Measurements from ENCODE around the gene IPMK.
"Not testable (repeated sequence)": the region's sequence is repeated elsewhere in the genome, so short reads cannot be mapped to it uniquely, and the experiment has no call there.

IPMK gene

DNA sequence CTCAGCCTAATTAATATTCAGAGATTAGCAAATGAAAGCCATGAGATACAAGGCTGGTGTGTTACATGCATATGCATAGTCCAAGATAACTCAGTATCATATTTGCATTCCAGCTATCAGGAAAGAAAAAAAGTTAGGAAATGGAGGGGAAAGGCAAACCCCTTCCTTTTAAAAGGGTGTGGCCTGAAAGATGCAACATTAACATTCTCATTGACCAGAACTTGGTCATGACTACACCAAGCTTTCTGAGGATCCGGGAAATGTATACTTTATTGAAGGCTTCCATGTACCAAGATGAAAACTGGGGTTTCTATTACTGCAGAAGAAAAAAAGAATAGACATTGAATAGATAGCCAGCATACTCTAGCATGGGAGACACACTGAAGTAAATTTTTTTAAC, 96.5 kb downstream of the IPMK start:
- Histone ChIP-seq H3K9me3 (ENCODE audit: control insufficient read depth in 1 of 2, low read length in 2 of 2) (no peaks in the 10 kb centered on the region), H3K4me1 (ENCODE audit: control insufficient read depth in 1 of 2, insufficient read depth in 2 of 2, low read length in 2 of 2) (no peaks in the 10 kb centered on the region), H3K4me3 (ENCODE audit: low read depth in 1 of 2, low read length in 2 of 2) (no peak overlapping the region), H3K36me3 (ENCODE audit: control insufficient read depth in 1 of 2, insufficient read depth in 2 of 2, low read length in 2 of 2) (no peaks in the 10 kb centered on the region), H3K9ac (ENCODE audit: low read depth in 1 of 2, low read length in 2 of 2) (no peak overlapping the region), H3K27me3 (ENCODE audit: control insufficient read depth in 1 of 2, insufficient read depth in 2 of 2, low read length in 2 of 2) (no peaks in the 10 kb centered on the region), H3K27ac (ENCODE audit: low read depth, low read length) (no peak overlapping the region)

DNA sequence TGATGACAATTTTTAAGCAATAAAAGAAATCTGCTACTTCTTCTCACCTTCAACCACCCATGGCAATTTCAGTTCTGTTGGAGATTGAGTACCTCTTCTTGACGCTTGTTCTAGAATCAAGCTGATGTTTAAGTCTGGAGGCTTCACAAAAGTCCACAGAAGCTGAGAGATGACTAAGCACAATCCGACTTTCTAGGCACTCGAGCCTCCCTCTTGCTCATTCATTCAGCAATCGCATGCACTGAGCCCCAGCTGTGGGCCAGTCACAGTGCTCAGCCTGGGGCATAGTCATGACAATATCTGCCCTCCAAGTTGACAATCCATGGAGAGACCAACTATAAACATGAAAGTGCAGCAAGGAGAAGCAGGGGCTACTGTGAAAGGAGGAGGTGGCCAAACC, 103.2 kb downstream of the IPMK start:
- no peak overlapping the region for H3K27ac ChIP-seq (ENCODE audit: low read depth, low read length)
- H3K4me1 ChIP-seq (ENCODE audit: control insufficient read depth in 1 of 2, insufficient read depth in 2 of 2, low read length in 2 of 2), result no peaks in the 10 kb centered on the region
- no peak overlapping the region for H3K9ac ChIP-seq (ENCODE audit: low read depth in 1 of 2, low read length in 2 of 2)
- no peaks in the 10 kb centered on the region for H3K27me3 ChIP-seq (ENCODE audit: control insufficient read depth in 1 of 2, insufficient read depth in 2 of 2, low read length in 2 of 2)
- H3K4me3 ChIP-seq (ENCODE audit: low read depth in 1 of 2, low read length in 2 of 2), result no peak overlapping the region
- no peaks in the 10 kb centered on the region for H3K9me3 ChIP-seq (ENCODE audit: control insufficient read depth in 1 of 2, low read length in 2 of 2)
- H3K36me3 ChIP-seq (ENCODE audit: control insufficient read depth in 1 of 2, insufficient read depth in 2 of 2, low read length in 2 of 2), result no peaks in the 10 kb centered on the region

DNA sequence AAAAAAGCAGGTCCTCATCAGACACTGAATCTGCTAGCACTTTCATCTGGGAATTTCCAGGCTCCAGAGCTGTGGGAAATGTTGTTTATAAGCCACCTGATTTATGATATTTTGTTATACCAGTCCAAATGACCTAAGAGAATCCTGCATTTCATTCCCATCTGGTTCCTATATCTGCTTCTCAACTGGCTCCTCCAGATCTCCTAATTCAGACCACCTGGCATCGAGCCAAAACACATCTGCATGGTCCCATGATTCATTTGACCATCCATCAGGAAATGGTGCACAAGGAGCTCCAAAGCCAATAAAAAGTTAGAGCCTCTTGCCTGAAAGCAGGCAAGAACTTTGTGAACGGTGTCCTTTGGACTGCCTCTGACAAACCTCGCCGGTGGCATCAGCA, 108.9 kb downstream of the IPMK start:
- no peaks in the 10 kb centered on the region for H3K36me3 ChIP-seq (ENCODE audit: control insufficient read depth in 1 of 2, insufficient read depth in 2 of 2, low read length in 2 of 2)
- no peak overlapping the region for H3K27ac ChIP-seq (ENCODE audit: low read depth, low read length)
- no peak overlapping the region for H3K9ac ChIP-seq (ENCODE audit: low read depth in 1 of 2, low read length in 2 of 2)
- H3K27me3 ChIP-seq (ENCODE audit: control insufficient read depth in 1 of 2, insufficient read depth in 2 of 2, low read length in 2 of 2), result no peaks in the 10 kb centered on the region
- H3K9me3 ChIP-seq (ENCODE audit: control insufficient read depth in 1 of 2, low read length in 2 of 2), result no peaks in the 10 kb centered on the region
- no peaks in the 10 kb centered on the region for H3K4me1 ChIP-seq (ENCODE audit: control insufficient read depth in 1 of 2, insufficient read depth in 2 of 2, low read length in 2 of 2)
- H3K4me3 ChIP-seq (ENCODE audit: low read depth in 1 of 2, low read length in 2 of 2), result no peak overlapping the region

DNA sequence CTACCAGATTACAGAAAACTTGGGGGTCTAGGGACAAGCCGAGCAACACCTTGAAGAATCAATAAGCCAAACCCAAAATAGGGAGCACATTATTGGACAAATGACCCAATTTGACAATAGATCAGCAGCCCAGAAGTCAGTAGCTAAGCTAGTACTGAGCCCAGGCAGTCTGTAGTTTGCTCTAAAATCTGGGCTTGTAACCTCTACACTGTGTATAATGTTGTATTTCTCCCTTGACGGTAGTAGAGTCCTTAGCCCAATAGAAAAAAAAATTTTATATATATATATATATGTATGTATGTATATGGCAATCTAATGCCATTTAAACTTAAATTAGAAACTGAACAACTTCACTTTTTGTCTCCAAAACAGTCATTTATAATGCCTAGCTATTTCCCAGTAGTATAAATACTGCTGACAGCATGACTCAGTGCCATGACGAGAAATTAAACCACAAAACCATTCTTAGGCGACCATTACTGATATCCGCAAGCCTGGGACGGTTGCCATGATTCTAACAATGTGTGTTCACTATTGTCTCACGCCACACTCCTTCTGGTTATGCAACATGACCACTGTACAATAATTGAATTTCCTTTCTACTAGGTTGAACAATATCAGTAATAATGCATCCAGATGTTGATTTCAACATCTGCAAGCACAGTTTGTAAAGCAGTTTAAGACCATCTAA, 110.5 kb downstream of the IPMK start:
- Histone ChIP-seq H3K27ac (ENCODE audit: low read depth, low read length) (no peak overlapping the region), H3K27me3 (ENCODE audit: control insufficient read depth in 1 of 2, insufficient read depth in 2 of 2, low read length in 2 of 2) (no peaks in the 10 kb centered on the region), H3K9ac (ENCODE audit: low read depth in 1 of 2, low read length in 2 of 2) (no peak overlapping the region), H3K4me3 (ENCODE audit: low read depth in 1 of 2, low read length in 2 of 2) (no peak overlapping the region), H3K9me3 (ENCODE audit: control insufficient read depth in 1 of 2, low read length in 2 of 2) (no peaks in the 10 kb centered on the region), H3K36me3 (ENCODE audit: control insufficient read depth in 1 of 2, insufficient read depth in 2 of 2, low read length in 2 of 2) (no peaks in the 10 kb centered on the region), H3K4me1 (ENCODE audit: control insufficient read depth in 1 of 2, insufficient read depth in 2 of 2, low read length in 2 of 2) (no peaks in the 10 kb centered on the region)

DNA sequence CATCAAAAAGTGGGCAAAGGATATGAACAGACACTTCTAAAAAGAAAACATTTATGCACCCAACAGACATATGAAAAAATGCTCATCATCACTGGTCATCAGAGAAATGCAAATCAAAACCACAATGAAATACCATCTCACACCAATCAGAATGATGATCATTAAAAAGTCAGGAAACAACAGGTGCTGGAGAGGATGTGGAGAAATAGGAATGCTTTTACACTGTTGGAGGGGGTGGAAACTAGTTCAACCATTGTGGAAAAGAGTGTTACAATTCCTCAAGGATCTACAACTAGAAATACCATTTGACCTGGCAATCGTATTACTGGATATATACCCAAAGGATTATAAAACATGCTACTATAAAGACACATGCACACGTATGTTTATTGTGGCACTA, 111.8 kb downstream of the IPMK start:
- not testable (repeated sequence) for H3K9me3 ChIP-seq (ENCODE audit: control insufficient read depth in 1 of 2, low read length in 2 of 2); H3K27me3 ChIP-seq (ENCODE audit: control insufficient read depth in 1 of 2, insufficient read depth in 2 of 2, low read length in 2 of 2); H3K4me1 ChIP-seq (ENCODE audit: control insufficient read depth in 1 of 2, insufficient read depth in 2 of 2, low read length in 2 of 2); H3K4me3 ChIP-seq (ENCODE audit: low read depth in 1 of 2, low read length in 2 of 2); H3K9ac ChIP-seq (ENCODE audit: low read depth in 1 of 2, low read length in 2 of 2); H3K27ac ChIP-seq (ENCODE audit: low read depth, low read length); H3K36me3 ChIP-seq (ENCODE audit: control insufficient read depth in 1 of 2, insufficient read depth in 2 of 2, low read length in 2 of 2)

DNA sequence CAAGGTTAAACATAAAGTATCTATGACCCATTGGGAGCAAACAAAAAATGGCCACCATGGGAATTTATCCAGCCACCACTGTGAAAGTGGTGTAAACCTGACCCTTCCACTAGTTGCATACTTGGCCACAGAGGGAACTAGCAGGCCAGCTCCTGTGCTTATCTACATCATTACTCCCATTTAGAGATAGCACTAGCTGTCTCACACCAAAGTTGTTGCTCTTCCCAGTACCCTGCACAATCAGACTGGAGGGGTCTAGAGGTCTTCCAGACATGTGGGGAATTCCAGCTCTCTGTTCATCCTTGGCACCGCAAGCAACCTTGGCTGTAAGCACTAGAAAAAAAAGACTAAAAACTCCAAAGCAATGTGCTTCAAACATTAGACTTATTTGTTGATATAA, 113.9 kb downstream of the IPMK start:
- Histone ChIP-seq H3K9me3 (ENCODE audit: control insufficient read depth in 1 of 2, low read length in 2 of 2) (no peaks in the 10 kb centered on the region), H3K27me3 (ENCODE audit: control insufficient read depth in 1 of 2, insufficient read depth in 2 of 2, low read length in 2 of 2) (no peaks in the 10 kb centered on the region), H3K4me3 (ENCODE audit: low read depth in 1 of 2, low read length in 2 of 2) (no peak overlapping the region), H3K4me1 (ENCODE audit: control insufficient read depth in 1 of 2, insufficient read depth in 2 of 2, low read length in 2 of 2) (no peaks in the 10 kb centered on the region), H3K9ac (ENCODE audit: low read depth in 1 of 2, low read length in 2 of 2) (no peak overlapping the region), H3K27ac (ENCODE audit: low read depth, low read length) (no peak overlapping the region), H3K36me3 (ENCODE audit: control insufficient read depth in 1 of 2, insufficient read depth in 2 of 2, low read length in 2 of 2) (no peaks in the 10 kb centered on the region)

DNA sequence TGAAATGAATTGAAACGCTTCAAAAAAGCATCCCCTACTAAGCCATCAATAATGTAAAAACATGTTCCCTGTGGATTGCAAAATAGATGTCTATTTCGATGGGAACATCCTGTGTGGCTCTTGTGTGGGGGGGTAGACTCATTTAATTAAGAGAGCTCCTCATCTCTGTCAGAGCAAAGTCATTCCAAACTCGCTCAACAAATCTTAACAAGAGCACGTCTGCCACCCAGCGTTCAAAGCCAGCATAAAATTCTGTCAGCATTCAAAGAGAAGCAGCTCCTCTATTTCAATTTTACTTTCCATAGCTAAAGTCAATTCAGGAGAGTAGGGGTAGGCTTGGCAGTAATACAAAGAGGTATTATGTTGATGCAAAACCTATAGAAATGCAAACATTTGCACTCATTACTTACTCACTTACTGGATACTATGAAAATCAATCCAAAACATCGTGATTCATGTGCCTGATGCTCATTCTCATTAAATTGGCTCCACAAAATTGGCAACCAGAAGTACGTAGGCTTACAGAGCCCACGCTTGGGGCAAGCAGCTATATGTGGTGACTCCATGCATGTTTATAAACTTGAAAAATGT, 114.9 kb downstream of the IPMK start:
- Histone ChIP-seq H3K9me3 (ENCODE audit: control insufficient read depth in 1 of 2, low read length in 2 of 2) (no peaks in the 10 kb centered on the region), H3K27ac (ENCODE audit: low read depth, low read length) (no peak overlapping the region), H3K4me3 (ENCODE audit: low read depth in 1 of 2, low read length in 2 of 2) (no peak overlapping the region)

DNA sequence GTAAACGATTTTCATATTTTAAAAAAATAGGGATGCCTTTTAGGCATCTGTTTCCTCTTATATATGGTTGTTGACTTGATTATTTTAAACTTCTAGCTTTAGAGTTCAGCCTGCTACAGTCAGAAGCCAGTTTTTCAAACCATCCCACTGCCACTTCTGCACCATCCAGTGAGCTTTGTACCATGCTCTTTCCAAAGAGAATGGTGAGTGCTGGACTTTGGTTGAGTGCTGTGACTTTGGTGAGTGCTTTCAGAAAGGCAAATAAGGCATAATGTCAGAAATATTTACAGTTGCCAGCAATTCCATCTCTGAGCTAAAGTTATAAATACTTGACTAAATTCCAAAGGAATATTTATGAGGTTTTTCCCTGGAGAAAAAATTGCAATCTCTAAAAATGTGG, 117.4 kb downstream of the IPMK start:
- Histone ChIP-seq H3K36me3 (ENCODE audit: control insufficient read depth in 1 of 2, insufficient read depth in 2 of 2, low read length in 2 of 2) (no peaks in the 10 kb centered on the region), H3K4me1 (ENCODE audit: control insufficient read depth in 1 of 2, insufficient read depth in 2 of 2, low read length in 2 of 2) (no peaks in the 10 kb centered on the region), H3K9ac (ENCODE audit: low read depth in 1 of 2, low read length in 2 of 2) (no peak overlapping the region)

More for the DNA sequence above, 114.9 kb downstream of the IPMK start:
- no peaks in the 10 kb centered on the region for H3K36me3 ChIP-seq (ENCODE audit: control insufficient read depth in 1 of 2, insufficient read depth in 2 of 2, low read length in 2 of 2)
- no peaks in the 10 kb centered on the region for H3K27me3 ChIP-seq (ENCODE audit: control insufficient read depth in 1 of 2, insufficient read depth in 2 of 2, low read length in 2 of 2)
- no peak overlapping the region for H3K9ac ChIP-seq (ENCODE audit: low read depth in 1 of 2, low read length in 2 of 2)
- H3K4me1 ChIP-seq (ENCODE audit: control insufficient read depth in 1 of 2, insufficient read depth in 2 of 2, low read length in 2 of 2), result no peaks in the 10 kb centered on the region

DNA sequence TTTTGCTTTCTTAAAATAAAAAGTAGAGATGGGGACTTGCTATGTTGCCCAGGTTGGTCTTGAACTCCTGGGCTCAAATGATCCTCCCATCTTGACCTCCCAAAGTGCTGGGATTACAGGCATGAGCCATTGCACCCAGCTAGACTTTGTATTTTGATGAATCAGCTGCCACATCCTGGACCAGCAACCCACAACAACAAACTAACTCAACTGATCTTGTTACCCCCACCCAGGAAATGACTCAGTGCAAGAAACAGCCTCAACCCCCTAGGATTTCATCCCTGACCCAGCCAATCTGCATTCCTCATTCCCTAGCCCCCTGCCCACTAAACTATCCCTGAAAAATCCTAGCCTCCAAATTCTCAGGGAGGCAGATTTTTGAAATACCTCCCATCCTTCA, 123.8 kb downstream of the IPMK start:
- no peaks in the 10 kb centered on the region for H3K9me3 ChIP-seq (ENCODE audit: control insufficient read depth in 1 of 2, low read length in 2 of 2)
- peaks cover 3 to 12% of the 10 kb centered on the region in 2 donors for H3K4me1 ChIP-seq (ENCODE audit: control insufficient read depth in 1 of 2, insufficient read depth in 2 of 2, low read length in 2 of 2)
- no peak overlapping the region for H3K27ac ChIP-seq (ENCODE audit: low read depth, low read length)
- no peak overlapping the region for H3K9ac ChIP-seq (ENCODE audit: low read depth in 1 of 2, low read length in 2 of 2)
- H3K27me3 ChIP-seq (ENCODE audit: control insufficient read depth in 1 of 2, insufficient read depth in 2 of 2, low read length in 2 of 2), result no peaks in the 10 kb centered on the region
- no peaks in the 10 kb centered on the region for H3K36me3 ChIP-seq (ENCODE audit: control insufficient read depth in 1 of 2, insufficient read depth in 2 of 2, low read length in 2 of 2)
- H3K4me3 ChIP-seq (ENCODE audit: low read depth in 1 of 2, low read length in 2 of 2), result no peak overlapping the region

More for the DNA sequence above, 117.4 kb downstream of the IPMK start:
- H3K9me3 ChIP-seq (ENCODE audit: control insufficient read depth in 1 of 2, low read length in 2 of 2), result no peaks in the 10 kb centered on the region
- H3K27ac ChIP-seq (ENCODE audit: low read depth, low read length), result no peak overlapping the region
- H3K27me3 ChIP-seq (ENCODE audit: control insufficient read depth in 1 of 2, insufficient read depth in 2 of 2, low read length in 2 of 2), result no peaks in the 10 kb centered on the region
- H3K4me3 ChIP-seq (ENCODE audit: low read depth in 1 of 2, low read length in 2 of 2), result no peak overlapping the region
